Sciatic nerve (tissue), 2 donors: ENCODE measurements around the gene XPNPEP2. TPM values are rescaled to one million over a fixed set of nuclear protein-coding genes. Genes with fewer than 3 reads are reported as not detected.

Source experiments
- ATAC-seq: fragments of 200-7000 bp; cut with Tn5 transposase; one replicate; pipeline ENCODE4 v1.9.1; 2020; ENCODE audit warnings: mild to moderate bottlenecking, moderate library complexity
- DNase-seq: peaks from one replicate; pipeline ENCODE4 v3.0.0-alpha.2; 2020; ENCODE audit warnings: low spot score
- intact Hi-C: fragments of 100-400 bp; cut with DNase I; formaldehyde crosslinking; loops from one replicate; pipeline ENCODE4 v1.14.2; 2022
- total RNA-seq: library from RNA; stranded (reverse); fragmentation: NEBNext Ultra II Directional; extraction: Animal tissue kit (Norgen Biotek cat#: 25700); gene quantifications from one replicate; pipeline ENCODE4 v1.2.1, GENCODE V29; 2021
- donor health status: DM: no; HTN: no; CAD: no.
- donor health status: DM: no; HTN: no; CAD: no.

The XPNPEP2 gene, protein sequence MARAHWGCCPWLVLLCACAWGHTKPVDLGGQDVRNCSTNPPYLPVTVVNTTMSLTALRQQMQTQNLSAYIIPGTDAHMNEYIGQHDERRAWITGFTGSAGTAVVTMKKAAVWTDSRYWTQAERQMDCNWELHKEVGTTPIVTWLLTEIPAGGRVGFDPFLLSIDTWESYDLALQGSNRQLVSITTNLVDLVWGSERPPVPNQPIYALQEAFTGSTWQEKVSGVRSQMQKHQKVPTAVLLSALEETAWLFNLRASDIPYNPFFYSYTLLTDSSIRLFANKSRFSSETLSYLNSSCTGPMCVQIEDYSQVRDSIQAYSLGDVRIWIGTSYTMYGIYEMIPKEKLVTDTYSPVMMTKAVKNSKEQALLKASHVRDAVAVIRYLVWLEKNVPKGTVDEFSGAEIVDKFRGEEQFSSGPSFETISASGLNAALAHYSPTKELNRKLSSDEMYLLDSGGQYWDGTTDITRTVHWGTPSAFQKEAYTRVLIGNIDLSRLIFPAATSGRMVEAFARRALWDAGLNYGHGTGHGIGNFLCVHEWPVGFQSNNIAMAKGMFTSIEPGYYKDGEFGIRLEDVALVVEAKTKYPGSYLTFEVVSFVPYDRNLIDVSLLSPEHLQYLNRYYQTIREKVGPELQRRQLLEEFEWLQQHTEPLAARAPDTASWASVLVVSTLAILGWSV
- 6.6 TPM for total RNA-seq

DNA sequence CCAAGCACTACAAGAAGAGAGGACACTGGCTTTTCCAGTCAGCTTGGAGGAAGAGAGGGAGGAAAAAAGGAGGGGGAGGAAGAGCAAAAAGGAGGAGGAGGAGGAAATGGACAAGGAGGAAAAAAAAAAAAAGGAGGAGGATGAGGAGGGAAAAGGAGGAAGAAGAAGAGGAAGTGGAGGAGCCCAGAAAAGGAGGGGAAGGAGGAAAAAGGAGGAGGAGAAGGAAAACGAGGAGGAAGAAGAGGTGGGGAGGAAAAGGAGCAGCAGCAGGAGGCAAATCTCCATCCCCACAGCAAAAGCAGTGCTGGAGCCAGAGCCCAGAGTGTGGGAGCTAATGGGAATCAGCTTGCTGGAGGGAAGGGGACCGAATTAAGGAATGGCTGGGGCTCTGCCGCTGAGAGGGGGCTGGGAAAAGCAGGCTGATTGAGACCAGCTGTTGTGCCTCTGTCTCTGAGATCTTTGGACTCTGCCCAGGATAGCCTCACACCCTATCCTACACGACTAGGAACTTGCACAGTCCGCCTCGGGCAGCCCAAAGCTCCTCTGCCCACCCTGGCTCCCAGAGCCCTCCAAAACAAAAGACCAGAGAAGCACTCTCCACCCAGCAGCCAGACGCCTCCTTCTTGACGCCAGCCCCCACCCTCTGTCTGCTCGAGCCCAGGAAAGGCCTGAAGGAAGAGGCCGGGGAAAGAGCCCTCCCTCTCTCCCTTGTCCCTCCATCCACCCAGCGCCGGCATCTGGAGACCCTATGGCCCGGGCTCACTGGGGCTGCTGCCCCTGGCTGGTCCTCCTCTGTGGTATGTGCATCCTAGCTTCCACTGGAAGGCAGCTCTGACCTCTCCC, at the start of gene XPNPEP2:
TSS of gene XPNPEP2 (plus strand) at position 514 of the 843 bp plus-strand sequence. CDS start at position 749, 235 bp downstream.
- DNase-seq (peak; percentile 62), ATAC-seq (peak; percentile 86)

DNA sequence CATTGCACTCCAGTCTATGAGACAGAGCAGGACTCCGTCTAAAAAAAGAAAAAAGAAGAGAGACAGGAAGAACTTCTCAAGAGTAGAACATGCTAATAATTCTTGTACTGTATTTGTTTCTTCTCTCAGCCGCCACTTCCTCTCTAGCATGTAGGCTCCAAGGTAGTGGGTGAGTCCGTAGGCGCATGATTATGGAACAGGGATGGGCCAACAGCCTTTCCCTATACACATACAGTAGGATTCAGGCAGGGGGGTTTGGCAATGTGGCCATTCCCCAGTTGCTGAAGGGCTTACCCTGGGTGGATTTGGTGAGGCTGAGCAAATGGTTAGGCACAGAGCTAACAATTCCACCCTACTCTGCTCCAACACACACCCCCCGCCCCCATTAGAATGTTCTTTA, 49.0 kb upstream of the XPNPEP2 start:
- ATAC-seq (no peak), DNase-seq (no peak)
- intact Hi-C loops, result no loop called here

More for the DNA sequence above, at the start of gene XPNPEP2:
- intact Hi-C loops, result loop anchor here (10.0 kb wide), 1 partner anchor 134 kb away; no protein-coding TSS in a partner anchor

DNA sequence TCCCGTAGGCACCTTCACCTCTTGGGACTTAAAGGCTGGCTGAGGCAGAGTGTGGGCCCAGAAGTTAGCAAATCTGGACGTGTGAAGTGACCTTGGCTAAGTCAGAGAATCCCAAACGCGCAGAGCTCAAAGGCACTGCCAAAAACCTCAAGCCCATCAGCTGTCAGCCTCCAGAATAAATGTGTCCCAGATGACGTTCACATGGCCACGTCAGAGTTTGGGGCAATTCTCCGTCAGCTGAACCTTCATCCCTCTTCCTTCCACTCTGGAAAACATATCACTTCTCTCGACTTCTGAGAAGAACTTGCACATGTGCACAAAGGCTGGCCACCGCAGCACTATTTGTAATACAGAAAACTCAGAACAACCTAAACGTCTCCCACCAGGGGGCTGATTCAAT, 48.3 kb upstream of the XPNPEP2 start:
- DNase-seq (no peak), ATAC-seq (peak; percentile 78)
- intact Hi-C loops, result no loop called here

DNA sequence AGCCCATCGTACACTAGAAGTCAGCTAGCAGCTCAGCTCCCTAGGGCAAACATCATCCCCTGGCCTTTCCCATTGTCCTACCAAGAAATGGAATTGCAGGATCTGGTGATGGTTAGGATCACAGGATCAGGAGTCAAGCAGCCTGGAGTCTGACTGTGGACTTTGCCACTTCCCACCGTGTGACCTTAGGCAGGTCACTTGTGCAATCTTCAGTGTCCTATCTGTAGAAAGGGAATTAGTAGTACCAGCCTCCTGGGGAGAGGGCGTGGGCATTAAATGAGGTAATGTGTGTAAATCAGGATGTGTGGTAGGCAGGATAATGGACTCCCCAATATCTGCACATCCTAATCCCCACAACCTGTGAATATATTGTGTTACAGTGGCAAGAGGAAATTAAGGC, 45.4 kb upstream of the XPNPEP2 start:
- intact Hi-C loops, result loop anchor here (2.0 kb wide), 1 partner anchor 13 kb away; no protein-coding TSS in a partner anchor
- ATAC-seq (no peak), DNase-seq (no peak)

DNA sequence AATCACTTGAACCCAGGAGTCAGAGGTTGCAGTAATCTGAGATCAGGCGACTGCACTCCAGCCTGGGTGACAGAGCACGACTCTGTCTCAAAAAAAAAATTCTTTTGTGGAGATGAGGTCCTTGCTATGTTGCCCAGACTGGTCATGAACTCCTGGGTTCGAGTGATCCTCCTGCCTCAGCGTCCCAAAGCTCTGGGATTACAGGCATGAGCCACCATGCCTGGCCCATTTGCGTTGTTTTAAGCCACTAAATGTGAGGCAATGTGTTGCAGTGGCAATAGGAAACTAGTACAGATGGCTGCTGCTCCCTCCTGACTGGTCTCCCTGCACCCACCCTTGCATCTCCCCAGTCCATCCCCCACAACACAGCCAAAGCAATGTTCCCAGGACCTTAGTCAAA, 44.0 kb upstream of the XPNPEP2 start:
- ATAC-seq (no peak), DNase-seq (no peak)
- intact Hi-C loops, result no loop called here

DNA sequence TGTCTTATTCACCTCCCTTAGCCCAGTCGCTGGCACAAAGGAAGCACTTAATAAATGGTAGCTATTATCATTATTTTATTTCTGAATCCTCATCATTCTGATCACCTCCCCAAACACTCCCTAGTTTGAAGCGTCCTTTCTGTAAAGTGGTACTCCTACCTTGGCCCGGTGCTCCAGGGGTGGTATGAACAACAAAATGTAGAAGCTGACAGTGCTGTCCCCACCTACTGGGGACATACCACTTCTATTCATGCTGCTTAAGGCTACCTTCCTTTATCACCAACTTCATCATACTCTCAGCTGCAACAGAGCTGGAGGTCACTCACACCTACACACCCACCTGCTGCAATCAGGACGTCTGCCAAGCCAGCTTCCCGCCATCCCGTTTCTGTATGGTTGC, 43.2 kb upstream of the XPNPEP2 start:
- ATAC-seq (no peak), DNase-seq (no peak)
- intact Hi-C loops, result no loop called here

DNA sequence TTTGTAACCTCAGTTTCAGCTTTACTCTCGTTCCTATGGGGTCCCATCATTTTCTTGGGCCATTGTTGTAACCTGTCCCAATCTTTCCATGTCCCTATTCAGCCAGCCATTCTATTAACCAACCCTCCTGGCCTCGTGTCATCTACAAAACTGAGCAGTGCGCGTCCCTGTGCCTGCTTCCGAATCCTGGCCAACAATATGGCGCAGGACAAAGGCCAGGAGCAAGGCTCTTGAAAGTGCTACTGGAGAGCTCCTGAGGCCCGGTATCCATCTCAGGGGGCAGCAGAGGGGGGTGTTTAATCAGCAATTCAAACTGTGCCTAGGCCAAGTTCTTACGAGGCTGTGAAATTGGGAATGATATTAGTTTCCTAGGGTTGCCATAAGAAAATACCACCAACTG, 42.8 kb upstream of the XPNPEP2 start:
- ATAC-seq (no peak), DNase-seq (no peak)
- intact Hi-C loops, result no loop called here

DNA sequence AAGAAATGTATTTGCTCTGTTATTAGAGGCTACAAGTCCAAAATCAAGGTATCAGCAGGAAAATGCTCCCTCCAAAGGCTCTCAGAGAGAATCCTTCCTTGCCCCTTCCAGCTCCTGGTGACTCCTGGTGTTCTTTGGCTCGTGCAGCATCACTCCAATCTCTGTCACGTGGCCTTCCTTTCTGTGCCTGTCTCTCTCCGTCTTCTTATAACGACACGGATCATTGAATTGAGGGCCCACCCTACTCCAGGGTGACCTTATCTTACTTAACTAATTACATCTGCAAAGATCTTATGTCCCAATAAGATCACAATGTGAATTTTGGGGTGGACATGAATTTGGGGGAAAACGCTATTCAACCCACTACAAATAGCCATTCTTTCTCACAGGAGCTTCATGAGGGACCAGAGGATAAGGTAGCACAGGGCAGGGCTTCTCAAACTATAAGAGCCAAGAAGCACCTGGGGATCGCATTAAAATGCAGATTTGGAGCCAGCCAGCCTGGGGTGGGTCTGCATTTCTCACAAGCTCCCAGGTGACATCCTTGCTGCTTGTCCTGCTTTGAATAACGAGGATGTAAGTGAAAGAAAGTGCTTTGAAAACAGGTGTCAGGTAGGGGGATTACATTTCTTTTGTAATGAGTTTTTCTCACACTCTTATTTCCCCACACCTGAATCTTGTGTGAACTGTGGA, 42.2 kb upstream of the XPNPEP2 start:
- intact Hi-C loops, result no loop called here
- no peak for ATAC-seq
- DNase-seq, result no peak

DNA sequence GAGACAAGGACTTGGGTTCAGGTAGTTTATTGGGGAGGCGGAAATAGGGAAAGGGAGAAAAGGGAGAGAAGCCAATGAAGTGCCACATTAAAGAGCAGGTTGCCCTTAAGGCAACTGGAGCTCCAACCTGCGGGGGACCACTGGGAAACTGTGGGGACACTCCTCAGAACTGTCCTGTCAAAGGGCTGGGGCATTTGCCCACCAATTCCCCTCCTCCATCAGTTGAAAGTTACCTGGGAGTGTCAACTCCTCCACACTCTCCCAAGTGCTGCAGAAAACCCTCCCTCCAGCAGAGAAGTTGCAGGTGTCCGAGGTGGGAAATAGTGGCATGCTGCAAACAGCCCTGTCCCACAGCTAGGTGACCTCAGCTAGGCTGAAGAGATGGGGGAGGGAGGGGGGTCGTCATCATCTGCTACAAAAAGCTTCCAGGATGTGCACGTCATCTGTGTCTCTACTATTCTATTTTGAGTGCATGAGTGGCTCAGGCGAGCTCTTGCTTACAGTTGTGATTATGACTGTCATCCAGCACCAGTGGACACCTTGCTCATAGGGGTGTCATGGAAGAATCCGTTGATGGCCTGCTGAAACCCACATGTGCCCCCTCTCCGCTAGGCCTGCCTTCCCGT, 41.5 kb upstream of the XPNPEP2 start:
- ATAC-seq (no peak), DNase-seq (no peak)
- intact Hi-C loops, result no loop called here

DNA sequence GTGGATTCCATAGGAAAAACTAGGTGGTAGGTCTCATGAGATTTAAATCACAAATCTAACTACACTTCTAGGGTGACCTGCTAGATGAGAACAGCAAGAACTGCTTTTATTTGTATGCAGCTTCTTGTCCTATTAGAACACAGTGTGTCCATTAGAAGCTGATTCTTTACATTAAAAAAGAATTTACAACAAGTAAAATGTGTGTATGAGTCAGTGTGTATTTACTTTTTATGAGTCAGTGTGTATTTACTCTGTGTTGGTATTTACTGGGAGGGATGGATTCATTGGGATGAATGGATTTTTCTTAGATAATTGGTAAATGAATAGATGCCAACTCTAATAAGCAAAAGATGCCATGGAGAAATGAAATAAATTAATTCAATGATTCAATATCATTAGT, 40.6 kb upstream of the XPNPEP2 start:
- intact Hi-C loops, result no loop called here
- no peak for ATAC-seq

DNA sequence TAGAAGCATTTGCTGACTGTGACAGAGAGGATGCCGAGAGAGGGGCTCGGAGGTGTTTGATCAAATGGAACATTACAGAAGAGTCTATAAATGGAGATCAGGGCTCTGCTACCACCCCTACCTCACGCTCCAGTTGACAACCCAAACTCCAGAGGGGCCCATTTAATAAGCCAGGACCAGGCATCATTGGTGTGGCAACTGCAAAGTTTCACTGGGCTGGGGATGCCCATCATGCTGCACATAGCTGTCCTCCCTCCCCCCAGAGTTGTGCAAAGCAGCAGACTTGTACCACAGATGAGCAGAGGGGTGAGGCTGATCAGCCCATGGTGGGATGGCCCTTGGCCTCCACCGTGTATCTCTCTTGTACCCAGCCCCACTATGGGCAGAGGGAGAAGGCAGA, 38.2 kb upstream of the XPNPEP2 start:
- no peak for ATAC-seq
- no peak for DNase-seq
- intact Hi-C loops, result no loop called here

More for the DNA sequence above, 40.6 kb upstream of the XPNPEP2 start:
- no peak for DNase-seq

DNA sequence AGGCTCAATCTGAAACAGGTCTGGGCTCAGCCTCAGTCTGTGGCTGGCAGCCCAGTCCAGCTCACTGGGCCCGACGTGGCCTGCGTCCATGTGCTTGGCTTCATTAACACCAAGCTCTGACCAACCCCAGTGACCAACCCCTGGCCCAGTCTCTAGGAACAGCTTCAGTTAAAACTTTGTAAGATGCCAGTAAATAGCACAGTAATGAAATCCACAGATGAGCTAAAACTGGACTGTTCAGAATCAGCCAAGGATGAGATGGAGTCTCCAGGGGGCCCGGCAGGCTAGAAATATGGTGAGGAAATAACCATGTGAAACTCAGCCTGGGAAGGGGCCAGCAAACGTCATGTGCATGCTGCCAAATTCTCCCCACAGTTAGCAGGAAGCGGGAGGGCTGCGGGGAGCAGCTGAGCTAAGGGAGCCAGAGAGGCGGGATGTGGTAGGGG, 37.1 kb upstream of the XPNPEP2 start:
- intact Hi-C loops, result no loop called here
- peak; percentile 93 for ATAC-seq
- peak; percentile 83 for DNase-seq

DNA sequence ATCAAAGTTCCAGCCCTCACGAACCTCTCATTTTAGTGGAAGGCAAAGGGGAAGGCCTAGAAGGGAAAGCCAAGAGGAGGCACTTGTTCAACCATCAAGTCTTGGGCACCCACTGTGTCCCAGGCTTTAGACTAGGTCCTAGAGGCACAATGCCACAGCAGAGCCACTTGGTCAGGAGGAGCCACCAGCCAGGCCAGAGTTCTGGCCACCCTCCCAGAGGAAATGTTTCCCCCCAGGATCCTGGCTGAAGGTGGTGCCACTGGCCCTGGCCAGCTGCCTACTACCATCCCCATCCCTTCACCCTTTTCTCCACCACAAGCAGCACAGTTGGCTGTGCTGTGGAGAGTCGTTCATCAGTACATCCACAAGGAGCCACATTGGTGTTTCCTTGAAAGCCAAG, 34.3 kb upstream of the XPNPEP2 start:
- DNase-seq, result no peak
- intact Hi-C loops, result no loop called here
- no peak for ATAC-seq

DNA sequence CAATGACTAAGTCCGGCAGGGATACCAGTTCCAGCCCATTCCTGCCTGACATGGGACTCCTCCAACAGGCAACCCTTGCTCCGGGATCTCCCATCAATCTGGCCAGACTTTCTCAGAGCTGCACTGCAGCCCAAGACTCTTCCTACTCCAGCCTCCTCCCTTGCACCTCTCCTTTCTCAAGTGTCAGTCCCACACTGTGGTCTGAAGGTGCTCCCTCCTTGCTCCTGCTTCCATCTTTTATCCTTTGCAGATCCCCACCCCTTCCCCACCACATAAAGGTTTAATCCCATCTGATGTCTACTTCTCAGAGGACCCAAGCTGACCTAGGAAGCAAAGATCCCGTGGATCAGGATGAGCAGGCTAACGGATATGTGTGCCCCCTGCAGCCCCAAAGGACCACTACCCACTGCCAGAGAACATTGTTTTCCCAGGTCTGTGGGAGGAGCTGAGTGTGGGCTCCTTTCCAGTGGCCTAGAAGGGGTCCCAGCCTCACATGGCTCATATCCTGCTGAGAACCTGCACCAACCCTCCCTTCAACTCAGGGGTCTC, 33.3 kb upstream of the XPNPEP2 start:
- intact Hi-C loops, result no loop called here
- ATAC-seq (no peak), DNase-seq (no peak)

DNA sequence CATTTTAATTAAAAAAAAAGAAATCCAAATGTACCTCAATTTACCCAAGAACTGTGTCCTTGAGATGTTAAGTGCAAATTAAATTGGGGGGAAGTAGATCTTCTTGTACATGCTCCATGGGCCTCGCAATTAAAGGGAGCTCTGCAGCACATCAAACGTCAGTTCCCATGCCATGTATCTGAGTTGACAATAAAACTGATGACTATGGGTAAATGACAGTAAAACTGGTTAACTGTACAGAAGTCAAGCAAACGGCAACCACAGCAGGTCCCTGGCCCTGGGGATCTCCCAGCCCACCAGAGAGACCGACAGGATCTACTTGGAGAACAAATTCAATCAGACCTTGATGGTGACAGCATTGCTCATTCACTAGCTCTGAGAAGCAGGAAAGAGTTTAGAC, 32.8 kb upstream of the XPNPEP2 start:
- intact Hi-C loops, result loop anchor here (2.0 kb wide), 1 partner anchor 13 kb away; no protein-coding TSS in a partner anchor
- no peak for ATAC-seq

DNA sequence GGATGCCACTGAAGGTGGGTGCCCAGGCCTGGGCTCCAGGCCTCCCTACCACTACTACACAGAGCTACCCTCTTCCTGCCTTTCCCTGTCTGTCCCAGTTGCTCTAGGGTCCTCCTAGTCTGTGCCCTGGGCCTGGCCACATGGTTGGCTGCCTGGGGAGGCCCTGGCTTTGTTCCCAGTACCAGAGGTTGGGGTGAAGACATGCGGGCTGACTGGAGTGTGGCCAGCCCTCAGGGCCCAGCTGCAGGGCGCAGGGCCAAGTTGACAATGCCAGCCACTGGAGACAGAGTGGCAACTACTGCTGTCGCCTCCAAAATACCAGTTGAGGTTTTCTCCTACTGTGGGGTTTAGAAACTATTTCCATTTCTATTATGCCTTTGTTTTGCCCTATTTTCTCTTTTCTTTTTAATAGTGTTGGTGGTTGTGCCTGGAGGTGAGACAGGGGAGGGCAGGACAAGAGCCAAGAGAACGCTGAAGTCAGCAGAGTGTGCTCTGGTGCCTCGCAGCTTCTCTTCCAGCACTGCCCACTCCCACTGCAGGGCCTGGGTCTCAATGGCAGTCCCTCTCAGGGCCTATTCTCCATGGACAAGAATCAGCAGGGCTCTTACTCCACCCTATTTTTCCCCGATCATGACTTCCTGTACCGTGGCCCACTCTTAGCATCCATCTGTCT, 32.2 kb upstream of the XPNPEP2 start:
- ATAC-seq, result peak; percentile 26
- peak; percentile 64 for DNase-seq
- intact Hi-C loops, result loop anchor here (2.0 kb wide), 1 partner anchor 14 kb away; no protein-coding TSS in a partner anchor

More for the DNA sequence above, 32.8 kb upstream of the XPNPEP2 start:
- DNase-seq, result no peak

DNA sequence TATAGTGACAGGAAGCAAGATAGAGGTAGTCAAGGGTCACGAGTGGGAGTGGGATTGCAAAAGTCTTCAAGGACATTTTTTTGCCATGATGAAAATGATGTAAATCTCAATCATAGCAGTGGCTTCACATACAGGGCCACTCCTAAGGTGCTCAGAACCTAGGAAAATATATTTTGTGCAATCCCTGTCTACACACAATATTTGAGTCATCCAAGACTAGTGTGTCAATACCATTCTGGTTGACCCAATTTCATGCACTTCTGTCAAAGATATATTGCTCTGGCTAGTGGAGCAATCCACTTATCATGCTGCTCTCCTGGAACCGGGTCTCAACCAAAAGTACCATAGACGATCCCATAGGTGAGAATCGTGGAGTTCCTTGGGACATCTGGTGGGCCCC, 24.2 kb upstream of the XPNPEP2 start:
- DNase-seq (no peak), ATAC-seq (no peak)
- intact Hi-C loops, result no loop called here
